ENCODE measurements around the gene MYH4.

DNA sequence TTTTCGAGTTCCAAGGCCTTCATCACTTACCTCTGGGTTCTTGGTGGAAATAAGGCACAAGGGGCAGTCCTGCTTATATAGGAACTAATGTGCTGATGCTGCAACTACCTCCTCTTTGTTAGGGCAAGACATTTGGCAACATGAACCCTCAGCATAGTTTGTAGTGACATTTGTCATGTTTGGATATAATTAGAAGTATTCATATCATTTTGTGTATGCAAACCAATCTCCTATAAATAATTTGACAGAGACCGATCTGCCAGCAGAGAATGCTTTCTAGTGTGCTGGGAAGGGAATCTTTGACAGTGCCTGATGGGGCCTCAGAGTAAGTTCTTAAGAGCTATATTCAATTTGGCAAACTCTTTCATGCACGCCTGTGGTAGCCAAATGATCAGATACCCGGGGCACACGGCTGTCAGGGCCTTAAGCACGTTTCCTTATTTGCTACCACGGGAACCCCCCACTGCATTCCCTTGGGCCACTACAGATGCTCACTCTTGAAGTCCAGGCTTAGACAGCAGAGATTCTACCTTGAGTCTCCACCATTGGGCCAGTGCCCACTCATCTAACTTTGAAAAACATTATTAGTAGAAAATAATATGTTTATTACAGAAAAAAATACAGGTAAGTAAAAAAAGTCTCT lies 47.3 kb downstream of the MYH4 start, which contains the start of gene MYH8:
- TF ChIP-seq CTCF (IDR thresholded peaks at IDR 0.05) (no peak), POLR2A (IDR thresholded peaks at IDR 0.05) (no peak)
